SU-DHL-6 (cell line): Measurements from ENCODE around the gene CRIP2.
A peak's percentile ranks its signal among the peaks of the same experiment; 100 is the strongest.

Source experiments
- H2AFZ ChIP-seq: fragments of 200-600 bp; sonication (generic); 2 replicates; pipeline ENCODE4 v1.6.1; 2014; ENCODE audit warnings: low read depth, mild to moderate bottlenecking, moderate library complexity, mixed read lengths, antibody characterized with exemption, low read length; ENCODE audit not compliant: severe bottlenecking
- H3F3A ChIP-seq: fragments of 200-600 bp; shearing (Covaris generic); 2 replicates; pipeline ENCODE4 v1.6.0; 2016; ENCODE audit warnings: antibody characterized with exemption, mild to moderate bottlenecking; ENCODE audit not compliant: insufficient read depth
- H3K27ac ChIP-seq: fragments of 200-600 bp; sonication (generic); 2 replicates; pipeline ENCODE4 v1.5.1; 2016; ENCODE audit warnings: low read depth, mild to moderate bottlenecking, low read length, moderate library complexity, mixed read lengths
- H3K27me3 ChIP-seq: fragments of 200-600 bp; sonication (generic), shearing (Covaris generic); 2 replicates; pipeline ENCODE4 v1.6.0; 2014; ENCODE audit warnings: mild to moderate bottlenecking, low read length
- H3K36me3 ChIP-seq: fragments of 200-600 bp; sonication (generic); 2 replicates; pipeline ENCODE4 v1.6.1; 2014; ENCODE audit warnings: mild to moderate bottlenecking, low read length, mixed read lengths
- H3K4me2 ChIP-seq: fragments of 300-600, 200-600 bp; shearing (Covaris generic), sonication (generic); 2 replicates; pipeline ENCODE4 v1.6.0; 2014; ENCODE audit warnings: low read length, low read depth, mild to moderate bottlenecking; ENCODE audit not compliant: poor library complexity, severe bottlenecking
- H3K4me3 ChIP-seq: fragments of 200-600 bp; sonication (generic); 2 replicates; pipeline ENCODE4 v1.5.1; 2014; ENCODE audit warnings: antibody characterized with exemption, low read length, mild to moderate bottlenecking, mixed read lengths; ENCODE audit not compliant: insufficient read depth, poor library complexity, severe bottlenecking
- H3K79me2 ChIP-seq: fragments of 200-600 bp; sonication (generic); 2 replicates; pipeline ENCODE4 v1.6.1; 2014; ENCODE audit warnings: mild to moderate bottlenecking, low read length, moderate library complexity; ENCODE audit not compliant: insufficient read depth
- H3K9ac ChIP-seq: fragments of 200-600 bp; sonication (generic); 2 replicates; pipeline ENCODE4 v1.7.0; 2014; ENCODE audit warnings: mild to moderate bottlenecking, low read length
- H3K9me2 ChIP-seq: fragments of 200-600 bp; sonication (generic); replicated peaks from 2 replicates; pipeline ENCODE4 v1.6.1; 2014; ENCODE audit warnings: low read length; ENCODE audit not compliant: insufficient read depth
- H3K9me3 ChIP-seq: fragments of 200-600 bp; sonication (generic); 2 replicates; pipeline ENCODE4 v1.6.1; 2014; ENCODE audit warnings: low read length, mixed read lengths; ENCODE audit not compliant: insufficient read depth
- H4K20me1 ChIP-seq: fragments of 200-600 bp; sonication (generic); 2 replicates; pipeline ENCODE4 v1.6.1; 2014; ENCODE audit warnings: low read depth, mild to moderate bottlenecking, antibody characterized with exemption, low read length, moderate library complexity, mixed read lengths
- EZH2phosphoT487 ChIP-seq: fragments of 200-600 bp; sonication (generic), shearing (Covaris generic); conservative IDR thresholded peaks from 2 replicates; pipeline ENCODE4 v1.6.1; 2018; ENCODE audit warnings: mild to moderate bottlenecking, antibody characterized with exemption, low read length, moderate library complexity, mixed read lengths
- TF ChIP-seq, protein P1 (sequence below): fragments of 200-600 bp; sonication (generic); IDR thresholded peaks from one replicate; pipeline ENCODE4 v1.5.1; 2017; ENCODE audit warnings: antibody characterized with exemption, mild to moderate bottlenecking, low read length, moderate library complexity; ENCODE audit not compliant: insufficient read depth, poor library complexity, severe bottlenecking

Gene CRIP2

DNA sequence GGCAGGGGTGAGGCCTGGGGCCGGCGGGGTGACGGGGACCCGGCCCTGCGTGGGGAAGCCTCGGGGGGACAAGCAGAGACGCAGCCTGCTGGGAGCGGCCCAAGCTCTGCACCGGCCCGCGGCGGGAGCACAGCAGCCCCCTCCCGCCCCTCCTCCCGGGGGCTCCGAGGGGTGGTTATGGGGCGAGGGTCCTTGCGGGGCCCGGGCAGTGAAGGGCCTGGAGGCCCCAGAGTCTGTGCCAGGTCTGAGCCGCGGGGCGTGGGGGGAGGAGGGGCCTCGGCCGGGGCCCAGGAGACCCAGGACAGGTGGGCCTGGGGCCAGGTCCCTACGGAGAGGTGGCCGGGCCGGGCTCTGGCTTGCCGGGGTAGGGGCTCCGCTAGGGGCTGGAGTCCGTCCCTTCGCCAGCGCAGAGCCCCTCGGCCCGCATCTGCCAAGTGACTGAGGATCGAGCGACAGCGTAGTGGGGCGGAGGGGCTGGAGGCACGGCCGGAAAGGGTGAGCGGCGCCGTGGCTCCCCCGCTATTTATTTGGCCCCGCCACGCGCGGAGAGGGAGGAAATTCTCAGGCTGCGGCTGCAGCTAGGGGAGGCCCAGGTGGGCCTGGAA, 52.3 kb downstream of the CRIP2 start:
- Histone ChIP-seq H3K4me2 (peak overlapping the region; percentile 39), H3K9me3 (no peaks in the 10 kb centered on the region), H2AFZ (no peak overlapping the region), H3K27me3 (0 out of 2 replicates have a peak, but pooled peaks cover 2% of the 10 kb centered on the region), H3K9me2 (no peaks in the 10 kb centered on the region), H4K20me1 (no peaks in the 10 kb centered on the region), H3K9ac (no peak overlapping the region), H3K4me3 (no peak overlapping the region), H3K27ac (no peak overlapping the region), H3K79me2 (no peaks in the 10 kb centered on the region), H3F3A (0 out of 2 replicates have a peak, but pooled peaks cover 7% of the 10 kb centered on the region), H3K36me3 (no peaks in the 10 kb centered on the region)
- no peak for TF ChIP-seq EZH2phosphoT487
- TF ChIP-seq, protein P1, sequence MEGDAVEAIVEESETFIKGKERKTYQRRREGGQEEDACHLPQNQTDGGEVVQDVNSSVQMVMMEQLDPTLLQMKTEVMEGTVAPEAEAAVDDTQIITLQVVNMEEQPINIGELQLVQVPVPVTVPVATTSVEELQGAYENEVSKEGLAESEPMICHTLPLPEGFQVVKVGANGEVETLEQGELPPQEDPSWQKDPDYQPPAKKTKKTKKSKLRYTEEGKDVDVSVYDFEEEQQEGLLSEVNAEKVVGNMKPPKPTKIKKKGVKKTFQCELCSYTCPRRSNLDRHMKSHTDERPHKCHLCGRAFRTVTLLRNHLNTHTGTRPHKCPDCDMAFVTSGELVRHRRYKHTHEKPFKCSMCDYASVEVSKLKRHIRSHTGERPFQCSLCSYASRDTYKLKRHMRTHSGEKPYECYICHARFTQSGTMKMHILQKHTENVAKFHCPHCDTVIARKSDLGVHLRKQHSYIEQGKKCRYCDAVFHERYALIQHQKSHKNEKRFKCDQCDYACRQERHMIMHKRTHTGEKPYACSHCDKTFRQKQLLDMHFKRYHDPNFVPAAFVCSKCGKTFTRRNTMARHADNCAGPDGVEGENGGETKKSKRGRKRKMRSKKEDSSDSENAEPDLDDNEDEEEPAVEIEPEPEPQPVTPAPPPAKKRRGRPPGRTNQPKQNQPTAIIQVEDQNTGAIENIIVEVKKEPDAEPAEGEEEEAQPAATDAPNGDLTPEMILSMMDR = no peak

DNA sequence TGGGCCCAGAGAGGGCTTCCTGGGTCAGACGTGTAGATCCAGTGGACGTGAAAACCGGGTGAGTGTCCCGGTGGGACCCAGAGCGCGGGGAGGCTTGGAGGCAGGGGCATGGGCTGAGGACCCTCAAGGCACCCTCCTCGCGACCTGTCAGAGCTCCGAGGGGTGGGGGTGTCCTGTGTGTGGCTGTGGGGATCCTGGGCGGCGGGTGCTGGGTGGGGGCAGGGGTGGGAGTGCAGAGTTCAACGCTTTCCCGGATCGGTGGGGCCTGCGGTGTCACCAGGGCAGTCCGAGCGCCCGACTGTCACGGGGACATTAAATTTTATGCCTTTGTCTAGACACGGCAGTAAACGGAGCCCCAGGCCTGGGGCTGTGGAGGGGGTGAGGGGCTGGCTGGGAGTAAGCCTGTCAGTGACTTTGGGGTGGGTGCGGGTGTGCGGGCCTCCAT, 52.8 kb downstream of the CRIP2 start:
- Histone ChIP-seq H3K27ac (no peak overlapping the region), H3K4me2 (peak overlapping the region; percentile 53), H3K9me2 (no peaks in the 10 kb centered on the region), H3K9me3 (no peaks in the 10 kb centered on the region), H3K27me3 (0 out of 2 replicates have a peak, but pooled peaks cover 2% of the 10 kb centered on the region), H4K20me1 (no peaks in the 10 kb centered on the region), H3K79me2 (no peaks in the 10 kb centered on the region), H3K36me3 (no peaks in the 10 kb centered on the region), H3K4me3 (no peak overlapping the region), H3K9ac (no peak overlapping the region), H2AFZ (no peak overlapping the region), H3F3A (0 out of 2 replicates have a peak, but pooled peaks cover 7% of the 10 kb centered on the region)
- TF ChIP-seq EZH2phosphoT487 = no peak
- TF ChIP-seq, protein P1 = no peak

DNA sequence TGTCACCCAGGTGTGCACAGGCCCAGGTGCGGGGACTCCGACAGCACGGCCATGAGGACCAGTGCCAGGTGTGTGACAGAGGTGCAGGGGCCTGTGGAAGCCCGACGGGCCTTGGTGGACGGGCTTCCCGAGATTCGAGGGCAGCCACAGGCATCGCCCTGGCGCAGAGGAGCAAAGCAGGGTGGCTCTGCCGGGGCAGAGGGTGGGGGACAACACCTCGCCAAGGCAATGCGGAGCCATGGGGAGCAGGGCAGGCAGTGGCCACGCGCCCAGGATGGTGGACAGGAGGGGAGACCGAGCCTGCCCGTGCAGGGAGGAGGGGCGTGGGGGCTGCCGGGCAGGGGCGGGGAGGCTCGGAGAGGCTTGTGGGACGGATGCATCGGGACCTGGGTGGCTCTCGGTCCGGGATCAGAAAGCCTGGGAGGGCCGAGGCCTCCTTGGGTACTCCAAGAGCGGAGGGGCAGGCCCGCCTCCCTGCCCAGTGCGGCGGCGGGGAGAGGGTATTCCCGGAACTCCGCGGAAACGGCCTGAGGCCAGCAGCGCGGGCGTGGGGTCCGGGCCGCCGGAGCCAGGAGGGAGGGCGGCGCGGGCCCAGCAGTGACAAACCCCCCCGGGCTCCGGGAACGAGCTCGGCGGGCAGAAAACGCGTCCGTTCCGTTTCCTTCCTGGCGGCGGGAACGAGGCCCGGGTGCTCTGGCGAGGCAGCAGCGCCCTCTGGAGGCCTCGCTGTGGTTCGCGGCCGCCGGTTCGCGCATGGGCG, 53.4 kb downstream of the CRIP2 start:
- H4K20me1 ChIP-seq = no peaks in the 10 kb centered on the region
- no peaks in the 10 kb centered on the region for H3K36me3 ChIP-seq
- no peaks in the 10 kb centered on the region for H3K9me3 ChIP-seq
- H3K9me2 ChIP-seq = no peaks in the 10 kb centered on the region
- peak overlapping the region; percentile 70 for H2AFZ ChIP-seq
- peak overlapping the region; percentile 59 for H3K9ac ChIP-seq
- H3F3A ChIP-seq = 0 out of 2 replicates have a peak, but pooled peaks cover 7% of the 10 kb centered on the region
- H3K27me3 ChIP-seq = 0 out of 2 replicates have a peak, but pooled peaks cover 2% of the 10 kb centered on the region
- peak overlapping the region; percentile 53 for H3K4me2 ChIP-seq
- no peak overlapping the region for H3K27ac ChIP-seq
- TF ChIP-seq, protein P1 = peak; percentile 74
- TF ChIP-seq EZH2phosphoT487 = no peak
- H3K79me2 ChIP-seq = no peaks in the 10 kb centered on the region
- peak overlapping the region; percentile 31 for H3K4me3 ChIP-seq
